ACHN (cell line): ENCODE measurements around the gene SMPD2.

Experiments used
- DNase-seq: peaks from one replicate; pipeline ENCODE4 v3.0.0-alpha.2; 2015
- in situ Hi-C: cut with HindIII; loops from 2 replicates; pipeline ENCODE4 v1.10.0; 2017; ENCODE audit warnings: low sequenced_read_pairs, low pct_ligation_motif_present, low pct_unique_long_range_greater_than_20kb

SMPD2 gene

GRCh38 chr6:109443425-109443950 lies 3.0 kb downstream of the SMPD2 start:
- DNase-seq, result no peak
- in situ Hi-C loops, result no loop called here

DNA sequence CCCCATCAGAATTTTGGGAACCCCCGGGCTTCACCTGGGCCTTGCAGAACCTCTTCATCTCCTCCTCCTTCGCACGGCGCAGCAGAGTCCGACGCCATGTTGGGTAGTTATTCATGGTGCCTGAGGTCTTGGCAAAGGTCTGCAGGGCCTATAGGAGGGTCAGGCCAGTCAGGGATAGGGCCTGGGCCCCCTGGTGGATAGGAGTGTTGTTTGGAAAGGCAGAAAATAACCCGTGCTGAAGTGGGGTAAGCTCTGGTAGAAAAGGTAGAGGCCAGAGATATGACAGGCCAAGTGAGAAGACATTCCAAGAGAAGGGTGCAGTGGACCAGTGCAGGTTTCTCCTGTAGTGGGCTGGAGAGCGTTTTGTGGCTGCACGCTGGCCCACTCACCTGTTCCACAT lies 4.9 kb downstream of the SMPD2 start:
- no peak for DNase-seq
- in situ Hi-C loops, result no loop called here

GRCh38 chr6:109446072-109446471 lies 5.5 kb downstream of the SMPD2 start:
- in situ Hi-C loops, result no loop called here
- DNase-seq, result no peak

- in situ Hi-C loops, result no loop called here
- DNase-seq, result no peak
Measured at GRCh38 chr6:109446541-109446940, 6.0 kb downstream of the SMPD2 start.

DNA sequence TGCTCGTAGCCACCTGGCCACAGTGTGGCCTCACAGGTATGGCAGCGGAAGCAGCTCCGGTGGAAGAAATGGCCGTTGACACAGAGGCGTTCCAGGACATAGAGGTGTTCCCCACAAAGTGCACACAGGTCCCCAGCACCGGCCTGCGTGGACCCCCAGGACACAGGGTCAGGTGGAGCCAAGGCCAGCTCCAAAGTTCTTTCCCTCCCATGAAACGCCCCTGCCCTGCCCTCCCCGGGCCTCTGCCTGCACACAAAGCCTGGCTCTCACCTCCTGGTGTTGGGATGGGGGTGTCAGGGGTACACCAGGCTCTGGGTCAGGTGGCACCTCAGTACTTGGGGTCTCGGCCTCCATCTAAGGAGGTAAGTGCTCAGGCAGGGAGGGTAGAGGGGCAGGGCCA lies 6.6 kb downstream of the SMPD2 start:
- no peak for DNase-seq
- in situ Hi-C loops, result no loop called here

GRCh38 chr6:109447878-109448555 lies 7.5 kb downstream of the SMPD2 start:
- no peak for DNase-seq
- in situ Hi-C loops, result no loop called here

- in situ Hi-C loops, result no loop called here
- DNase-seq, result no peak
Measured at GRCh38 chr6:109448615-109449014, 8.1 kb downstream of the SMPD2 start.

GRCh38 chr6:109449064-109449794 lies 8.7 kb downstream of the SMPD2 start:
- DNase-seq, result no peak
- in situ Hi-C loops, result no loop called here

GRCh38 chr6:109449795-109450673 lies 9.5 kb downstream of the SMPD2 start:
- in situ Hi-C loops, result no loop called here
- DNase-seq, result no peak

- in situ Hi-C loops, result no loop called here
Measured at GRCh38 chr6:109450801-109451200, 10.3 kb downstream of the SMPD2 start.

DNA sequence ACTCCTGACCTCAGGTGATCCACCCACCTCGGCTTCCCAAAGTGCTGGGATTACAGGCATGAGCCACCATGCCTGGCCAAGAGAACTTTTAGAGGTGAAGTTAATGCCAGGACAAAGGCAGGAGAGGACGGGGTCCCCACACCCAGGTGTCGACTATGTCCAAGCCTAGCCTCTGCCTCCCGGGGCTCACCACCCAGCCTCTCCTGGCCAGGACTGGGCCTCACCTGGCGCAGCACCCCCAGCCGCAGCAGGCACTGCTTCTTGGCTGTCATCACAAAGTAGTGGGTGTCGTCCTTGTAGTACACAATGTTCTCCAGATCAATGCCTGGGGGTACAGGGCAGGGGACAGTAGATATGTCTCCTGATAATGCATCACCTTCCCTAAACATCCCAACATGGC lies 10.9 kb downstream of the SMPD2 start:
- in situ Hi-C loops, result no loop called here
- DNase-seq, result no peak

More at GRCh38 chr6:109450801-109451200, 10.3 kb downstream of the SMPD2 start:
- no peak for DNase-seq

DNA sequence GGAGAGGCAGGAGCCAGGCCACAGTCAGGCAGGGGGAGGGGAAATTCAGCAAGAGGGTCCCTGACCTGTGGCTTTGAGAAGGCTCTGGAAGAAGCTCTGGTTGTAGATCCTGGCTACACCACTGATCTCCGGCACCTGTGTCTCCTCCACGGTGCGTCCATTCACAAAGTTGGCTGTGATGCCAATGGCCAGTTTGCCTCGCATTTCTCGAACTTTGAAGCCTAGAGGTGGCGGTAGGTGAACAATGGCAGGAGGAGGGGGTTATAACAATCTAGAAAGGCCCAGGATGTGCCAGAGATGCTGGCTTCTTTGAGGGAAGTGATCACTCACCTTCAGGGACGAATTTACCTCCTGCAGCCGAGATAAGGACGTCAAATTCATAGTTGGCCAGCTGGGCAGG lies 11.7 kb downstream of the SMPD2 start:
- no peak for DNase-seq
- in situ Hi-C loops, result no loop called here

DNA sequence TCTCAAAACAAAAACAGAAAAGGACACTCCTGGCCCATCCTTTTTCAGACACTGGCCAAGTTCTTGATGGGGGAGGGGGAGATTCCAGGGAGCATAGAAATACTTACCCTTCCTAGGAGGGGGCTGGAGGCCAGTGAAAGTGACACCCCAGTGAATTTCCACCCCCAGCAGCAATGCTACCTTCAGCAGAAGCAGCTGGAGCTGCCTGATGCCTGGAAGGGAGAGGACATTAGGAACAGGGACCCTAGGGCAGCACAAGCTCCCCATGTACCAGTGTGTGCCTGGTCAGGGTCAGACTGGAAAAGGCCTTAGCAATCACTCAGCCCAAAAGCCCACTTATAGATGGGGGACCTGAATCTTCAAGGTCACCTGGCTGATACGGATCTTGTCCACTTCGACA lies 12.6 kb downstream of the SMPD2 start:
- DNase-seq, result no peak
- in situ Hi-C loops, result no loop called here

DNA sequence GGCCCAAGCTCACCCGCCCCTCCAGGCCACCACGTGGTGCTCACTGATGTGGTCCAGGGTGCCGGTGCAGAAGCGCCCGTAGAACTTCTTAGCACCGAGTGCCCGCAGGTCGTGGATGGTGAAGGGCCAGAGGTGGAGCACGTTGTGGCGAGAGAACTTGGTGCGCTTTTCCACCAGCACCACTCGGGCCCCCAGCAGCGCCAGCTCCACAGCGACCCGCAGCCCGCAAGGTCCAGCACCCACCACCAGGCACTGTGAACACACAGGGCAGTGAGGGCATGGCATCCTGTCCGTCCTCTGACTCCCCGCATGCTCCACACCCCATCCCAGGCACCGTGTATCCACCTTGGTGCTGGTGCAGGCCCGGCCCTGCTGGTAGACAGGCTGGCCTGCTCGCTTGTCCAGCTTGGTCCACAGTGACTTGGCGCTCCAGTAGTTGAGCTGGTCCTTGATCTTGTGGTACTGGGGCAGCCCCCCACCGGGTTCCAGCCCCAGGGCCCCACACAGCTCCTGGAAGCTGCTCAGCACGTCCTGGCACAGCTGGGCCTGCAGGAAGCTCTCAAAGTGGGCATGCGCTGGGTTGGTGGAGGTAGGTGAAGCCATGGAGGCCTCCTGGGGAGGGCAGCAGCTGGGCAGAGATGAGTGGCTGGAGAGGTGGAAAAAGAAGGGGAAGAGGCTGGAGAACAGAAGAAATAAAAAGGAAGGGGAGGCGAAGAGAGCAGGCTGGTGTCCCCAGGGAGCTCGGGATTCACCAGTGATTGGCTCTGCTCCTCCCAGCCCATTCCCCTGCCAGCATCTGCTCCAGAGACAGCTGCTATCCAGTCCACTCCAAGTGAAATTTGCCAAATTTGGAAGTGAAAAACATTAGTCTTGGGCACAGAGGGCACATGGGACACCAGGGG lies 13.3 kb downstream of the SMPD2 start:
- no peak for DNase-seq
- in situ Hi-C loops, result no loop called here

DNA sequence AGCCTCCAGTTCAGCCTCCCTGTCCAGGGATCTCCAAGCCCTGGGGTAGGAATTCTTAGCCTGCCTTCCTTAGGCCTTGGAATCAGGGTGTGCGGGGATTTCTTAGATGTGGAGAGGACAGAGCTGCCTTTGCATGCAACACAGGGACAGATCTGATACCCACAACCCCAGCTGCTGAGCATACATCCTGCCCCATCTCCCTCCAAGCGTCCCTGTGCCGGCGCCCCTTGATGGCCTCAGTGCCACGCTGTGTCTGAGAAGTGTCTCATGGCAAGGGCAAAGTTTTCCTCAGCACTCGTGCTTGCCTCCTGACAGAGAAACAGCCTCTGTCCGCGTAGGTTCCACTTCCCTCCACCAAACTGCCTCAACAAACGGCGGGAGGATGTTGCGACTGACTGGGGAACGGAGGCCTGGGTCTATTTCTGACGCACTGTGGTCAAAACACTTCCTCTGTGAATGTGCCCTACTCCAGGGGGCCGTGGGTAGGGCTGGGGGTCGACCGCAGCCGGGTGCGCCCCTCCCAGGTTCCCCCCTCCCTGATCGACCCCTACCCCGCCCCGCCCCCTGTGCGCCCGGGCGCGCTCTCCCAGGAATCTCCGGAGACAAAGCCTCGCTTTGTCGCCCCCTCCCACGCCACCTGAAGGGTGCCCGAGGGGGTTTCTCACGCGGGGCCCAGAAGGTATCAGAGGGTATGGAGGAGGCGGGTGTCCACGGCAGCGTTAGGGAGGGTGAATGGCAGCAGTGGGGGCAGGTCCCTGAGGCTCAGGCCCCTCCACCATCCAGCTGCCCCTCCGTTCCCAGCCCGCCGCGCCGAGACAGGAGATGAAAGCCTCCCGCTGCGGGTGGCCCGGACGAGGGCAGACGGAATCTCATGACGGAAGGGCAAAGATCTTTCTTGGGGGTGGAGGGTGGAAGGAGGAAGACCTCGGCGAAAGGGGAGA lies 14.2 kb downstream of the SMPD2 start:
- in situ Hi-C loops, result no loop called here
- DNase-seq, result peak; percentile 14

GRCh38 chr6:109455437-109456110 lies 15.1 kb downstream of the SMPD2 start, which contains the start of gene MICAL1:
Gene MICAL1 (minus strand): TSS chr6:109455772. CDS start chr6:109454196, 1,576 bp downstream.
- in situ Hi-C loops, result no loop called here
- peak; percentile 51 for DNase-seq
